Limb (tissue), 2 donors: ENCODE measurements around the gene CAMK2A.

Source experiments
- DNase-seq, 2 donors: peaks; one replicate each; pipeline ENCODE4 v3.0.0-alpha.2; 2016; ENCODE audit errors: extremely low spot score in 2 of 2

Gene CAMK2A

GRCh38 chr5:150214289-150214688 is 75.3 kb downstream of the CAMK2A start:
- no peak for DNase-seq

- DNase-seq, result no peak
Measured at GRCh38 chr5:150213530-150213929, 76.0 kb downstream of the CAMK2A start.

- no peak for DNase-seq
Measured at GRCh38 chr5:150211156-150212030, 78.2 kb downstream of the CAMK2A start.

- DNase-seq, result no peak
Measured at GRCh38 chr5:150210644-150211043, 78.9 kb downstream of the CAMK2A start.

GRCh38 chr5:150209099-150209635 is 80.4 kb downstream of the CAMK2A start:
- no peak for DNase-seq

GRCh38 chr5:150208187-150209098 is 81.1 kb downstream of the CAMK2A start:
- DNase-seq, result no peak

GRCh38 chr5:150206779-150207115 is 82.8 kb downstream of the CAMK2A start:
- DNase-seq, result no peak

- no peak for DNase-seq
Measured at GRCh38 chr5:150206098-150206778, 83.3 kb downstream of the CAMK2A start.

GRCh38 chr5:150204590-150204960 is 85.0 kb downstream of the CAMK2A start:
- no peak for DNase-seq

GRCh38 chr5:150203832-150204589 is 85.6 kb downstream of the CAMK2A start:
- no peak for DNase-seq

- DNase-seq, result no peak
Measured at GRCh38 chr5:150202501-150202900, 87.1 kb downstream of the CAMK2A start.

GRCh38 chr5:150197476-150197875 is 92.1 kb downstream of the CAMK2A start:
- no peak for DNase-seq

GRCh38 chr5:150196986-150197385 is 92.6 kb downstream of the CAMK2A start:
- DNase-seq, result no peak

- no peak for DNase-seq
Measured at GRCh38 chr5:150196514-150196913, 93.1 kb downstream of the CAMK2A start.

- no peak for DNase-seq
Measured at GRCh38 chr5:150195736-150196485, 93.7 kb downstream of the CAMK2A start.

- no peak for DNase-seq
Measured at GRCh38 chr5:150192462-150192861, 97.1 kb downstream of the CAMK2A start.

GRCh38 chr5:150190987-150191386 is 98.6 kb downstream of the CAMK2A start:
- DNase-seq, result no peak

- no peak for DNase-seq
Measured at GRCh38 chr5:150190503-150190979, 99.0 kb downstream of the CAMK2A start.

- no peak for DNase-seq
Measured at GRCh38 chr5:150189728-150190502, 99.7 kb downstream of the CAMK2A start, which contains the start of gene SLC6A7. Gene SLC6A7, plus strand, starts transcription at chr5:150190062. Its CDS starts 266 bp downstream, at chr5:150190328.
